ENCODE results near the gene GAS7. TPM values are rescaled to one million over a fixed set of nuclear protein-coding genes. Genes with fewer than 3 reads are reported as not detected.

Gene GAS7
- total RNA-seq, 1 experiment from 2014 or later = 4.1 TPM

GRCh38 chr17:10094797-10095196 is 103.6 kb downstream of the GAS7 start:
- no peak overlapping the region; the same call in 1 of the 2 replicates for H3K27ac ChIP-seq (ENCODE audit: low read depth, low read length)
- H3K4me2 ChIP-seq (ENCODE audit: low read length) = peak overlapping the region; percentile 37
- no peaks in the 10 kb centered on the region for H3K9me2 ChIP-seq (ENCODE audit: insufficient read depth)
- peaks cover 23 to 36% of the 10 kb centered on the region in 2 experiments for H3K4me1 ChIP-seq (ENCODE audit: control insufficient read depth in 1 of 2, insufficient read depth in 2 of 2, low read length in 2 of 2)
- ChIA-PET POLR2A (no interaction called here), RAD21 (ENCODE audit: low non-redundant PET in 1 of 2, low total read pairs in 2 of 2, uncharacterized antibody in 2 of 2, unreplicated experiment in 2 of 2) (no interaction called here), CTCF (no interaction called here)
- H3K4me3 ChIP-seq (replicated peaks in 1 of 2; ENCODE audit: low read depth in 1 of 2, low read length in 2 of 2) = no peak overlapping the region
- H2AFZ ChIP-seq (ENCODE audit: low read depth, low read length, poor library complexity, severe bottlenecking) = no peak overlapping the region
- H3K27me3 ChIP-seq (ENCODE audit: insufficient read depth, low read length) = peaks cover 11% of the 10 kb centered on the region; the same call in 1 of the 2 replicates
- DNase-seq (ENCODE audit: low read depth, low spot score) (no peak), ATAC-seq (no peak)
- H3K79me2 ChIP-seq (ENCODE audit: insufficient read depth, low read length) = no peaks in the 10 kb centered on the region
- no peak overlapping the region for H3K9ac ChIP-seq (ENCODE audit: low read length)
- H3K9me3 ChIP-seq (ENCODE audit: control insufficient read depth in 1 of 2, insufficient read depth in 1 of 2, low read depth in 1 of 2, low read length in 2 of 2) = no peaks in the 10 kb centered on the region
- H4K20me1 ChIP-seq (ENCODE audit: insufficient read depth) = no peaks in the 10 kb centered on the region; the same call in 1 of the 2 replicates
- TF ChIP-seq FOSL1 (IDR thresholded peaks at IDR 0.05; ENCODE audit: low read depth) = no peak
- no peak for TF ChIP-seq REST (IDR thresholded peaks at IDR 0.05; ENCODE audit: low read depth)
- TF ChIP-seq ATF3 (IDR thresholded peaks at IDR 0.05) = no peak
- TF ChIP-seq ZBTB33 (IDR thresholded peaks at IDR 0.05; ENCODE audit: extremely low read depth, insufficient replicate concordance, low read length) = no peak
- TF ChIP-seq POLR2A (IDR thresholded peaks at IDR 0.05; ENCODE audit: borderline replicate concordance, extremely low read depth, insufficient read depth, insufficient read length) = no peak
- no peak for TF ChIP-seq MAX (IDR thresholded peaks at IDR 0.05)
- no peak for TF ChIP-seq SP1 (IDR thresholded peaks at IDR 0.05; ENCODE audit: low read depth)
- TF ChIP-seq EZH2 (IDR thresholded peaks at IDR 0.05) = no peak
- TF ChIP-seq YY1 (IDR thresholded peaks at IDR 0.05; ENCODE audit: extremely low read depth, insufficient replicate concordance, low read depth, low read length) = no peak
- no peak for TF ChIP-seq POLR2AphosphoS5 (IDR thresholded peaks at IDR 0.05; ENCODE audit: low read depth, low read length)
- TF ChIP-seq TCF7L2 (IDR thresholded peaks at IDR 0.05; ENCODE audit: borderline replicate concordance, extremely low read depth, insufficient read depth, insufficient read length) = no peak
- no peak for TF ChIP-seq RAD21 (IDR thresholded peaks at IDR 0.05; ENCODE audit: low read depth)
- no peak for TF ChIP-seq ZNF274 (IDR thresholded peaks at IDR 0.05; ENCODE audit: low read depth, low read length)
- intact Hi-C loops (cut with micrococcal nuclease) = no loop called here
- BruUV-seq (replicated peaks) = no TSS peak
- H3K36me3 ChIP-seq (ENCODE audit: control insufficient read depth in 1 of 2, insufficient read depth in 2 of 2, low read length in 2 of 2) = no peaks in the 10 kb centered on the region

Measured in HCT116 (cell line).